Measurements from ENCODE around the gene UBE4B. TPM values are rescaled to one million over a fixed set of nuclear protein-coding genes. Genes with fewer than 3 reads are reported as not detected.

UBE4B gene
- total and polyA plus RNA-seq, 2 of the 4 experiments (the other 2 are of a cell fraction): 26.5 to 39.3 TPM

- H4K8ac ChIP-seq (ENCODE audit: low read depth in 2 of 2, low read length in 2 of 2): no peak overlapping the region
- no peak overlapping the region for H3K27ac ChIP-seq (ENCODE audit: insufficient read depth, low read length)
- no peak overlapping the region for H3K4ac ChIP-seq (ENCODE audit: low read depth, low read length)
- H2BK15ac ChIP-seq (ENCODE audit: low read depth, low read length): no peak overlapping the region
- ChIA-PET CTCF (no interaction called here), POLR2A (ENCODE audit: unreplicated experiment) (interaction anchor here (0.6 kb wide), 1 partner anchor 30 kb away, joined by 6 read pairs; no protein-coding TSS in a partner anchor)
- H3K79me1 ChIP-seq (ENCODE audit: low read depth in 1 of 2, low read length in 2 of 2): no peaks in the 10 kb centered on the region
- H3K23ac ChIP-seq (ENCODE audit: low read depth, low read length): no peak overlapping the region
- H2AK9ac ChIP-seq (replicated peaks; ENCODE audit: low read depth, low read length, poor library complexity): no peak overlapping the region
- H2BK5ac ChIP-seq (ENCODE audit: low read depth, low read length, poor library complexity, severe bottlenecking): no peak overlapping the region
- no peaks in the 10 kb centered on the region for H3K4me1 ChIP-seq (ENCODE audit: control insufficient read depth, insufficient read depth, low read length)
- H3K9ac ChIP-seq (ENCODE audit: low read depth, low read length): no peak overlapping the region
- H4K91ac ChIP-seq (ENCODE audit: insufficient read depth, low read depth, low read length): no peak overlapping the region
- H3K9me1 ChIP-seq (ENCODE audit: insufficient read depth, low read length): no peaks in the 10 kb centered on the region
- H2BK120ac ChIP-seq (ENCODE audit: low read depth, low read length): no peak overlapping the region
- H2AFZ ChIP-seq (replicated peaks; ENCODE audit: low read length, poor library complexity): no peak overlapping the region
- intact Hi-C loops (cut with micrococcal nuclease) (no loop called here), in situ Hi-C loops (cut with MboI; ENCODE audit: low sequenced_read_pairs) (no loop called here), dilution Hi-C loops (cut with HindIII; ENCODE audit: low sequenced_read_pairs, unreplicated experiment) (no loop called here)
- H3K14ac ChIP-seq (replicated peaks; ENCODE audit: low read depth, low read length): no peak overlapping the region
- H2AK5ac ChIP-seq (ENCODE audit: low read depth, low read length): no peak overlapping the region
- TF ChIP-seq POLR2A (IDR thresholded peaks at IDR 0.05; ENCODE audit: low read depth, low read length) (no peak), RCOR1 (IDR thresholded peaks at IDR 0.05; ENCODE audit: insufficient replicate concordance, low read length) (no peak), ELK1 (IDR thresholded peaks at IDR 0.05; ENCODE audit: borderline replicate concordance, low read depth, low read length) (no peak), CEBPB (IDR thresholded peaks at IDR 0.05; ENCODE audit: low read depth, low read length) (no peak), SMC3 (IDR thresholded peaks at IDR 0.05; ENCODE audit: low read depth, low read length) (no peak), FOS (IDR thresholded peaks at IDR 0.05; ENCODE audit: low read depth, low read length) (no peak), CHD1 (IDR thresholded peaks at IDR 0.05; ENCODE audit: low read depth, low read length) (no peak), BHLHE40 (IDR thresholded peaks at IDR 0.05; ENCODE audit: low read depth, low read length) (no peak), CTCF (conservative IDR thresholded peaks at IDR 0.05; ENCODE audit: low read depth, low read length) (no peak), MXI1 (IDR thresholded peaks at IDR 0.05; ENCODE audit: borderline replicate concordance, low read depth, low read length) (no peak), RFX5 (IDR thresholded peaks at IDR 0.05; ENCODE audit: low read depth, low read length) (no peak), RAD21 (IDR thresholded peaks at IDR 0.05; ENCODE audit: low read length) (no peak), NFE2L2 (IDR thresholded peaks at IDR 0.05; ENCODE audit: low read depth, low read length) (no peak)
- H4K5ac ChIP-seq (ENCODE audit: low read depth, low read length): no peak overlapping the region
- H3K56ac ChIP-seq (ENCODE audit: extremely low read depth, insufficient read depth, low read length): no peak overlapping the region
- no peak overlapping the region for H3K4me2 ChIP-seq (ENCODE audit: low read depth, low read length)
- no peaks in the 10 kb centered on the region for H3K36me3 ChIP-seq (ENCODE audit: control insufficient read depth, insufficient read depth, low read length)
- H3K18ac ChIP-seq (ENCODE audit: low read depth, low read length): no peak overlapping the region
- H4K20me1 ChIP-seq (ENCODE audit: insufficient read depth, low read length): no peaks in the 10 kb centered on the region
- no peak for DNase-seq
- H3K9me3 ChIP-seq (ENCODE audit: control insufficient read depth, insufficient read depth, low read length): peaks cover under 1% of the 10 kb centered on the region
- ATAC-seq (ENCODE audit: low read depth): no peak
- peaks cover 24% of the 10 kb centered on the region for H3K27me3 ChIP-seq (ENCODE audit: control insufficient read depth, insufficient read depth, low read length)
- no TSS peak for BruUV-seq (replicated peaks)
- 86% methylated on average over 6 of the region's 7 CpGs; no CpG with 5 or more reads in 1 of the 2 experiments for WGBS, 2 experiments (ENCODE audit: extremely low coverage in 2 of 2, insufficient read length in 1 of 2)
- H2BK20ac ChIP-seq (ENCODE audit: low read depth, low read length): no peak overlapping the region
- H3K4me3 ChIP-seq (ENCODE audit: insufficient read depth, low read depth, low read length): no peak overlapping the region
These were observed 39.1 kb upstream of the UBE4B start for GRCh38 chr1:9993561-9994075.
